ENCODE measurements around the gene XRN2.

- TF ChIP-seq CTCF (IDR thresholded peaks at IDR 0.05) (no peak), EZH2 (IDR thresholded peaks at IDR 0.05; ENCODE audit: borderline replicate concordance, insufficient read depth, low read depth, low read length, poor library complexity, severe bottlenecking) (no peak)
Observed at GRCh38 chr20:21398109-21399004, 95.2 kb downstream of the XRN2 start.
